Activated CD4-positive, alpha-beta memory T cell treated with anti-CD3 and anti-CD28 coated beads, Interleukin-2, amount 10 ng/mL, durations not matched to agents 7 days and 5 days (primary cell): Measurements from ENCODE around the gene RAB3D. TPM values are rescaled to one million over a fixed set of nuclear protein-coding genes. Genes with fewer than 3 reads are reported as not detected.

Source experiments
- CTCF ChIA-PET: fragments of 350-600 bp; sonication (Branson Sonifier 250); formaldehyde crosslinking; loops from one replicate; lab custom pipeline; 2021; ENCODE audit warnings: antibody characterized with exemption, inconsistent platforms; lab: Charles Lee
- POLR2A ChIA-PET: fragments of 350-600 bp; sonication (Branson Sonifier 250); formaldehyde crosslinking; loops from one replicate; lab custom pipeline; 2021; ENCODE audit warnings: antibody characterized with exemption; lab: Charles Lee
- DNase-seq: peaks from one replicate; pipeline ENCODE4 v3.0.0-alpha.2; 2020
- H3K27ac Mint-ChIP-seq: one replicate; pipeline ENCODE4 v1.8.0; 2021; ENCODE audit warnings: mild to moderate bottlenecking, mixed read lengths
- H3K27me3 Mint-ChIP-seq: one replicate; pipeline ENCODE4 v1.8.0; 2021; ENCODE audit warnings: mixed read lengths
- H3K36me3 Mint-ChIP-seq: one replicate; pipeline ENCODE4 v1.8.0; 2021; ENCODE audit warnings: low read depth, mixed read lengths
- H3K4me1 Mint-ChIP-seq: one replicate; pipeline ENCODE4 v1.8.0; 2021; ENCODE audit warnings: mixed read lengths
- H3K4me3 Mint-ChIP-seq: one replicate; pipeline ENCODE4 v1.8.0; 2021; ENCODE audit warnings: mild to moderate bottlenecking, mixed read lengths
- H3K9me3 Mint-ChIP-seq: one replicate; pipeline ENCODE4 v1.8.0; 2021; ENCODE audit warnings: mixed read lengths
- total RNA-seq, 2 experiments: library from RNA; stranded (reverse); gene quantifications; one replicate each; pipeline ENCODE4 v1.2.3, GENCODE V29; 2021

Gene RAB3D
- total RNA-seq, 2 experiments from 2014 or later: 8.3 to 8.4 TPM

DNA sequence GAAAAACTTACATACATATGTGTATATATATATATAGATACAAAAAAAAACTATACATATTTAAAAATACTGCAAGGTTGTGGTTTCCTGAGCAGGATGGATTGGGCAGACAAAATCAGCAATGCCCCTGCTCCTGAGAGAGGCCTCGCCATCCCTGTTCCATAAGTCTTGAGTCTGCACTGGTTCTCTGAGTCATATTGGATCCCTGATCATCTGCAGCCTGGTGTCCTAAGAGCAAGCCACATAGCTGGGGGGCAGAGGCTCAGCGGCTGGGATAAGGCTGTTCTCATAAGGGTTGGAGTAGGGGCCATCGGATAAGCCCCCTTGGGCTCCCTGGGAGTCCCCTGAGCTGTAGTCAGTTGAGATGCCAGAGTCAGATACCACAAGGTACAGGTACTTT is 38.3 kb upstream of the RAB3D start:
- no peak overlapping the region for H3K4me3 Mint-ChIP-seq
- peaks cover 50% of the 10 kb centered on the region for H3K4me1 Mint-ChIP-seq
- POLR2A ChIA-PET: interaction anchor here (0.9 kb wide), 1 partner anchor 62 kb away, joined by 3 read pairs; no protein-coding TSS in a partner anchor
- peaks cover 31% of the 10 kb centered on the region for H3K36me3 Mint-ChIP-seq
- peak overlapping the region; percentile 54 for H3K27ac Mint-ChIP-seq
- H3K9me3 Mint-ChIP-seq: no peaks in the 10 kb centered on the region
- CTCF ChIA-PET: interaction anchor here (0.9 to 2.6 kb wide), 8 partner anchors 9 to 151 kb away, joined by 3 to 13 read pairs (median 4); partner anchors contain the start of genes ECSIT, ODAD3, PRKCSH and RAB3D
- peaks cover 5% of the 10 kb centered on the region for H3K27me3 Mint-ChIP-seq
- no peak for DNase-seq

DNA sequence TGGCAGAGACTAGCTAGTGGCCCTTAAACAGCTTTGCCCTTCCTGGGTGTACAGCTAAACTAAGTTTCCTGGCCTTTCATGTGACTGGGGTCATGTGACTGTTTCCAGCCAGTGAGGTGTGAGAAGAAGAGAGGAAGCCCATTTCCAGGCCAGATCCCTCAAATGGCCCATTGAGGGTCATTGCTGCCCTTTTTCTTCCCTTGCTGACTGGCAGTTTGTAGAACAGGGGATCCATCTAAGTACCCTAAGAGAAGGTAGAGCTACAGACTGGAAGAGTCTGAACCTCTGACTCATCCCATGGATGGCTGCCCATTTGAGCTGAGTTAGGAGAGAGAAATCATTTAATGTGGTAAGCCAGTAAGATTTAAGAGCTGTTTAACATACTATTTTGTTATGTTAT is 37.8 kb upstream of the RAB3D start:
- H3K4me3 Mint-ChIP-seq: peak overlapping the region; percentile 40
- H3K27ac Mint-ChIP-seq: peak overlapping the region; percentile 90
- peaks cover 3% of the 10 kb centered on the region for H3K27me3 Mint-ChIP-seq
- POLR2A ChIA-PET: interaction anchor here (0.6 to 1.7 kb wide), 4 partner anchors 31 to 1305 kb away, joined by 3 to 5 read pairs (median 3); partner anchors contain the start of genes CCDC159 and TMEM205
- H3K36me3 Mint-ChIP-seq: peaks cover 31% of the 10 kb centered on the region
- peak; percentile 51 for DNase-seq
- H3K9me3 Mint-ChIP-seq: no peaks in the 10 kb centered on the region
- CTCF ChIA-PET: interaction anchor here (0.7 to 2.6 kb wide), 11 partner anchors 8 to 152 kb away, joined by 3 to 13 read pairs (median 4); partner anchors contain the start of genes ECSIT, ODAD3, PRKCSH and RAB3D
- peaks cover 48% of the 10 kb centered on the region for H3K4me1 Mint-ChIP-seq

DNA sequence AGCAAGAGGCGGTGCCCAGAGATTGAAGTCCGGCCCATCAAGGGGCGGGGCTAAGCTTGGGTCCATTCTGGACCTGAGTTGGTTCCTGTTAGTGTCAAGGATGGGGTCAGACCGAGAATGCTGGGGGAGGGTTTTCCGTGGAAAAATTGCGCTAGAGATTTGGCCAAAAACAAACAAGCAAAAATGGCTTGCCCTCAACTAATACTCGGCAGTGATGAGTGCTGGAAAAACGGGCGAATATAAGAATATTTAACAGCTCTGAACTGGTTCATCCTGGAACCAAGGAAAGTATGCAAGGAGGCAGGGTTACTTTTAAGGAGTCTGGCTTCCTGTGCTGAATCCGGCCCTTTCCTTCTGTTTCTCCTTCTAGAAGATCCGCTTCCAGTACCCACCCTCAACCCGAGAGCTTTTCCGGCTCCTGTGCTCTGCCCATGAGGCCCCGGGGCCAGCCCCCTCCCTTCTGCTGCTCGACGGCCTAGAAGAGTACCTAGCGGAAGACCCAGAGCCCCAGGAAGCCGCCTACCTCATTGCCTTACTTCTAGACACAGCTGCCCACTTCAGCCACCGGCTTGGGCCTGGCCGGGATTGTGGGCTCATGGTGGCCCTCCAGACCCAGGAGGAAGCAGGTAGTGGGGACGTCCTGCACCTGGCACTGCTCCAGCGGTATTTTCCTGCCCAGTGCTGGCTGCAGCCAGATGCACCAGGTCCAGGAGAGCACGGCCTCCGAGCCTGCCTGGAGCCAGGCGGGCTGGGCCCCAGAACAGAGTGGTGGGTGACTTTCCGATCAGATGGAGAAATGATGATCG is 35.9 kb upstream of the RAB3D start:
- H3K27me3 Mint-ChIP-seq: no peaks in the 10 kb centered on the region
- H3K27ac Mint-ChIP-seq: no peak overlapping the region
- no peak overlapping the region for H3K4me3 Mint-ChIP-seq
- H3K36me3 Mint-ChIP-seq: peaks cover 31% of the 10 kb centered on the region
- ChIA-PET CTCF (interaction anchor here (0.8 to 2.2 kb wide), 13 partner anchors 8 to 184 kb away, joined by 3 to 13 read pairs (median 4); partner anchors contain the start of genes CCDC159, ECSIT, ELOF1 and EPOR), POLR2A (interaction anchor here (0.6 to 3.0 kb wide), 25 partner anchors 9 to 1235 kb away, joined by 3 to 15 read pairs (median 4); partner anchors contain the start of genes CCDC159, ECSIT, ELOF1 and EPOR)
- peaks cover 36% of the 10 kb centered on the region for H3K4me1 Mint-ChIP-seq
- DNase-seq: peak; percentile 87
- H3K9me3 Mint-ChIP-seq: no peaks in the 10 kb centered on the region

DNA sequence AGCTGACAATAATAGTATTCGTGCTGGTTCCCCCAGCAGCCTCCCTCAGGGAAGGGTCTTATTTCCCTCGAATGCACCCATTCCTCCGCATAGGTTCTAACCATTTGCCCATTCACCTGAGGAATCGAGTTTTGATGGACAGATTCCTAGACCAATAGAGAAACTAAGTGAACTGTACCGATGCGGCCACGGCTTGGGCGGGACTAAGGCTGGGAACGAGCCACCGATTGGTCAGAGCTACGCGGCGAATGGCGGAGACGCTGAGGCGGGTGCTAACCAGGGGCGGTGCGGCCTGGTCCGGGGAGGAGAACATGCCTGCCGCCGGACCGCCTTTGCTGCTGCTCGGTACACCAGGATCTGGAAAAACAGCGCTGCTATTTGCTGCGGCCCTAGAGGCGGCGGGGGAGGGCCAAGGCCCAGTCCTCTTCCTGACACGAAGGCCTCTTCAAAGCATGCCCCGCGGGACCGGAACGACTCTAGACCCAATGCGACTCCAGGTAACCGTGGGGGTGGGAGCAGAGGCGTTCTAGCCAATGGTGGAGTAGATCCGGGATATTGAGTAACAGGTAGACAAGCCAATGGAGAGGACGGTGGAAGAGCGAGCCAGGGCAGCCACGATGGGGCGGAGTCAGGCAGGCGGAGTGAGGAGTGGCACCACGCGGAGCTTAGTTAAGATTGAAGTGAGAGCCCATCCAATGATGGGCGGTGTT is 35.1 kb upstream of the RAB3D start, which contains the start of gene SWSAP1:
TSS of gene SWSAP1 (plus strand) at position 234 of the 710 bp plus-strand sequence. CDS start at position 249, 15 bp downstream.
- ChIA-PET CTCF (interaction anchor here (0.5 to 2.2 kb wide), 16 partner anchors 9 to 730 kb away, joined by 3 to 13 read pairs (median 4); partner anchors contain the start of genes CCDC159, ECSIT, ELOF1 and EPOR), POLR2A (interaction anchor here (0.5 to 3.0 kb wide), 23 partner anchors 9 to 1236 kb away, joined by 3 to 15 read pairs (median 4); partner anchors contain the start of genes CCDC159, ECSIT, EPOR and LDLR)
- Mint-ChIP-seq H3K4me3 (no peak within 1 kb of the TSS), H3K36me3 (peaks cover 25% of the 10 kb centered on the region), H3K4me1 (peaks cover 30% of the 10 kb centered on the region), H3K9me3 (no peaks in the 10 kb centered on the region), H3K27ac (no peak within 1 kb of the TSS), H3K27me3 (no peaks in the 10 kb centered on the region)
- peak; percentile 97 for DNase-seq

DNA sequence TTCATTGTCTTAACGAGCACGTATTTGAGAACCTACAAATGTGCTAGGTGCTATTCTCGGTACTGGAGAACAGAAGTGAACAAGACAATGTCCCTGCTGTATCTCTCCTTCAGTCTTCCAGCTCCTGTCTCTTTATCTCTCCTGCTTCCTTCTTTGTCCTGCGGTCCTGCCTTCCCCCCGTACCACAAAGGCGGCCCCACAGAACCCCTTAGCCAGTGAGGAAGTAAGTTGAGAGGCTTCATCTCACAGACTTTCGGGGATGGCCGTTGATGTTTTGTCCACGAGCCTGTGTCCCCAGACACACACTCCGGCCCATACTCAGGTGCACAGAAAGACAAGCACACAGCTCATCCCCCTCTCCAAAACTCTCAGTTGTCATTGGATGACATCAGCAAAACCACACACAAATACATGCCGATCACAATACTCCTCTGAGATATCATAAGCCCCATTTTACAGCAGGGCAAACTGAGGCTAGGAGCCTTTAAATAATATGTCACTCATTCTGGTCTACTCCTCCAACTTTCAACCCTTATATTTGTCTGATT is 34.5 kb upstream of the RAB3D start:
- H3K27ac Mint-ChIP-seq: no peak overlapping the region
- H3K36me3 Mint-ChIP-seq: peaks cover 26% of the 10 kb centered on the region
- CTCF ChIA-PET: interaction anchor here (0.5 to 1.9 kb wide), 8 partner anchors 61 to 729 kb away, joined by 3 to 10 read pairs (median 4); partner anchors contain the start of genes ELOF1, ODAD3 and PRKCSH
- DNase-seq: no peak
- H3K4me3 Mint-ChIP-seq: no peak overlapping the region
- POLR2A ChIA-PET: interaction anchor here (0.5 to 3.0 kb wide), 12 partner anchors 10 to 410 kb away, joined by 3 to 15 read pairs (median 5); partner anchors contain the start of genes CCDC159, EPOR, LDLR and PRKCSH
- H3K9me3 Mint-ChIP-seq: no peaks in the 10 kb centered on the region
- H3K4me1 Mint-ChIP-seq: peaks cover 28% of the 10 kb centered on the region
- H3K27me3 Mint-ChIP-seq: no peaks in the 10 kb centered on the region

DNA sequence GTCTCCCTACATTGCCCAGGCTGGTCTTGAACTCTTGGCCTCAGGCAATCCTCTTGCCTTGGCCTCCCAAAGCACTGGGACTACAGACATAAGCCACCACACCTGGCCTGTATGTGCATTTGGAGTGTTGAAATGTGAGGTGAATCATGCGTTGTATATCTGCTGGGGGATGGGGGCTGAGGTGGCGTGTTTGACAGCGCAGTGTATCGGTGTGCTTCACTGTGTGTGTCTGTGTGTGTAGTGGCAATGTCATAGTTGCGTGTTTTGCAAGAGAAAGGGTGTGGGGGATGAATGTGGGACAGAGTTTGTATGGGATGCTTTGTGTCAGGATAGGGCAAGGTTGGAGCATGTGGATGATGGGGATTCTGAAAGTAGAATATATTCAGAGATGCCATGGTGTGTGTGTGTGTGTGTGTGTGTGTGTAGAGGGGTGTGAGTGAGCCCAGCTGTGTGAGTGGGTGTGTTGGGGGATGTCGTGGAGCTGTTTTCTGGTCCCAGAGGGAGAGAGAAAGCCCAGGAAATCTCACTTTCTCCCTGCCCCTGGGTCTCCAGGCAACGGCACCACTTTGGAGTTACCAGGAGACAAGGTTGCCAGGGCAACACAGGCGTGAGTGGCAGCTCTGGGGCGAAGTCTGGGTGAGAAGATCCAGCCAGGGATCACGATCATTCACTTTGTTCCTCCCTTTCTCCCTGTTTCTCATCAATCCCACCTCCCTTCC is 33.9 kb upstream of the RAB3D start:
- Mint-ChIP-seq H3K27me3 (no peaks in the 10 kb centered on the region), H3K4me3 (no peak overlapping the region), H3K4me1 (peaks cover 23% of the 10 kb centered on the region), H3K36me3 (peaks cover 22% of the 10 kb centered on the region), H3K9me3 (no peaks in the 10 kb centered on the region), H3K27ac (no peak overlapping the region)
- CTCF ChIA-PET: interaction anchor here (1.4 kb wide), 1 partner anchor 109 kb away, joined by 3 read pairs; no protein-coding TSS in a partner anchor
- POLR2A ChIA-PET: interaction anchor here (1.4 to 3.0 kb wide), 3 partner anchors 26 to 284 kb away, joined by 5 to 15 read pairs (median 12); partner anchors contain the start of genes CCDC159, LDLR and TMEM205
- DNase-seq: no peak

DNA sequence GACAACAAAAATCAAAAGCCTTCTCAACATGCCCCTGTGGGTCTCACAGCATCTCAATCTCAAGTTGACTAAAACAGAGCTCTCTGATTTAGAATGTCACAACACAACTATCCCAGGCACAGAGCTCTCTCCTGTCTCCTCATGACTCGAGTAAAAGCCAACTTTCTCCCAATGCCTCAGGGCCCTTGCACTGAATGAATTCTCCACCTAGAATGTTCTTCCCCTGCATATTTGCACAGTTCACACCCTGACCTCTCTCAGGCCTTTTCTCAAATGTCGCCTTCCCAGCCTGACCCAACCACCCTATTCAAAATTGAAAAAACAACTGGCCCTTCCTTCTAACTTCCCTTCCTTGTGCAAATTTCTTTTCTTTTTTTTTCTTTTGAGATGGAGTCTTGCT is 31.3 kb upstream of the RAB3D start:
- H3K9me3 Mint-ChIP-seq: no peaks in the 10 kb centered on the region
- ChIA-PET POLR2A (interaction anchor here (3.6 kb wide), 1 partner anchor 10 kb away, joined by 16 read pairs; no protein-coding TSS in a partner anchor), CTCF (interaction anchor here (3.3 kb wide), 1 partner anchor 11 kb away, joined by 30 read pairs; no protein-coding TSS in a partner anchor)
- H3K27me3 Mint-ChIP-seq: no peaks in the 10 kb centered on the region
- H3K4me3 Mint-ChIP-seq: no peak overlapping the region
- no peak overlapping the region for H3K27ac Mint-ChIP-seq
- DNase-seq: no peak
- peaks cover 3% of the 10 kb centered on the region for H3K4me1 Mint-ChIP-seq
- peaks cover 6% of the 10 kb centered on the region for H3K36me3 Mint-ChIP-seq

DNA sequence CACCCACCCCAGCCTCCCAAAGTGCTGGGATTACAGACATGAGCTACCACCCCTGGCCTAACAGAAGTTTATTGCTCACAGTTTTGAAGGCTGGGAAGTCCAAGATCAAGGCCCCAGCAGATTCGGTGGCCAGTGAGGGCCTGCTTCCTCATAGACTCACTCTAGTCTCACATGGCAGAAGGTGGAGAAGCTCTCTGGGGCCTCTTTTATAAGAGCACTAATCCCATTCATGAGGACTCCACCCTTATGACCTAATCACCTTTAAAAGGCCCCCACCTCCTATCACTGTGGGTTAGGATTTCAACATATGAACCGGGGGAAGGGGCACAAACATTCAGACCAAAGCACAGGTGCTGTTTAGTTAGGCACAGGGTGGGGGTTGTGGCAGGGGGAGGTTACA is 28.1 kb upstream of the RAB3D start:
- Mint-ChIP-seq H3K4me1 (no peaks in the 10 kb centered on the region), H3K36me3 (peaks cover 3% of the 10 kb centered on the region), H3K9me3 (no peaks in the 10 kb centered on the region), H3K27me3 (no peaks in the 10 kb centered on the region), H3K4me3 (no peak overlapping the region), H3K27ac (no peak overlapping the region)
- CTCF ChIA-PET: no interaction called here
- DNase-seq: no peak
- POLR2A ChIA-PET: interaction anchor here (3.6 kb wide), 1 partner anchor 14 kb away, joined by 16 read pairs; no protein-coding TSS in a partner anchor

DNA sequence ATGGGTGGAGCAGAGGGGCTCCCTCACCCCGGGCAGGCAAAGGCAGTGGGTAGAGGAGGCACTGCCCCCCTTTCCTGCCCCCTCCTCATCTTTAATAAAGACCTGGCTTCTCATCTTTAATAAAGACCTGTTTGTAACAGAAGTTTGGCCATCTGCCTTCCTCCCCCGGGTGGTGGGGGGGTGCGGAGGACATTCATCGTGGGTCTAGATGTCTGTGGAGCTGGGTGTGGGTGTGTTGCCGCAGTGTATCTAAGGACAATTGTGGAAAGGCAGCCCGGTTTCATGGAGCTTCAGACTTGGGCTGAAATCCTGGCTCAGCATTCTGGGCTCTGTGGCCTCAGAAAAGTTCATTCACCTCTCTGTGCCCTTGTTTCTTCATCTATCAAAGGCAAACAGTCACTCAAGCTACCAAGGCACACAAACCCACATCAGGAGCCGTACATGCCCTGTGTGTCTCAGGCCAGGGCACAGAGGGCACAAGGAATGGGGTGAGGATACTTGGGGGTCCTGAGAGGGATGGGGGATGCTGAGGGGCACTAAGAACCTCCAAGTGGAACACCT is 26.2 kb upstream of the RAB3D start:
- H3K27me3 Mint-ChIP-seq: no peaks in the 10 kb centered on the region
- ChIA-PET POLR2A (no interaction called here), CTCF (no interaction called here)
- no peak overlapping the region for H3K27ac Mint-ChIP-seq
- DNase-seq: no peak
- no peaks in the 10 kb centered on the region for H3K4me1 Mint-ChIP-seq
- no peaks in the 10 kb centered on the region for H3K9me3 Mint-ChIP-seq
- no peak overlapping the region for H3K4me3 Mint-ChIP-seq
- peaks cover 3% of the 10 kb centered on the region for H3K36me3 Mint-ChIP-seq

DNA sequence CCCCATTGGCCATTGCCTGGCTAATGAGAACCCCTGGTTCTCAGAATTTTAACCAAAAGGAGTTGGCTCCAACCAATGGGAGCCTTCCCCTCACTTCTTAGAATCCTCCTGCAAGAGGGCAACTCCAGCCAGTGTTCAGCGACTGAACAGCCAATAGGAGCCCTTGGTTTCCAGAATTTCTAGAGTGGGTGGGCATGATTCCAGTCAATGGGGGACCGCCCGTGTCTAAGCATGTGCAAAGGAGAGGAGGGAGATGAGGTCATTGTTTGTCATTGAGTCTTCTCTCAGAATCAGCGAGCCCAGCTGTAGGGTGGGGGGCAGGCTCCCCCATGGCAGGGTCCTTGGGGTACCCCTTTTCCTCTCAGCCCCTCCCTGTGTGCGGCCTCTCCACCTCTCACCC is 25.5 kb upstream of the RAB3D start:
- H3K4me3 Mint-ChIP-seq: no peak overlapping the region
- H3K27ac Mint-ChIP-seq: no peak overlapping the region
- no peaks in the 10 kb centered on the region for H3K4me1 Mint-ChIP-seq
- H3K27me3 Mint-ChIP-seq: no peaks in the 10 kb centered on the region
- no peak for DNase-seq
- H3K9me3 Mint-ChIP-seq: no peaks in the 10 kb centered on the region
- CTCF ChIA-PET: no interaction called here
- POLR2A ChIA-PET: no interaction called here
- peaks cover 3% of the 10 kb centered on the region for H3K36me3 Mint-ChIP-seq

DNA sequence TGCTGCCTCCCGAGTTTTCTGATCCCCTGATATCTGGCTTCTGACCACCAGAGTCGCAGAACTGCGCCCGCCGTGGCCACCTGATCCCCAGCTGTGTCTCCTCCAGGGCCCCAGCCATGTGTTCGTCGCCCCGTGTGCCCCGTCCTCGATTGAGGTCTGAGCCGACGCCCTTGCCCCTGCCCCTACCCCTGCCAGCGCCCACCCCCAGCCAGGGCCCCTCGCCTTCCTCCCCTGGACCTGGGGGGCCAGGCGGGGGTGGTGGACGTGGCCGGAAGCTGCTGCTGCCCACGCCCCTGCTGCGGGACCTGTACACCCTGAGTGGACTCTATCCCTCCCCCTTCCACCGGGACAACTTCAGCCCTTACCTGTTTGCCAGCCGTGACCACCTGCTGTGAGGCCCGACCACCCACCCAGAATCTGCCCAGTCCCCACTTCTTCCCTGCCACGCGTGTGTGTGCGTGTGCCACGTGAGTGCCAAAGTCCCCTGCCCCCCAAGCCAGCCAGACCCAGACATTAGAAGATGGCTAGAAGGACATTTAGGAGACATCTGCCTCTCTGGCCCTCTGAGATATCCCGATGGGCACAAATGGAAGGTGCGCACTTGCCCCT is 24.9 kb upstream of the RAB3D start:
- POLR2A ChIA-PET: no interaction called here
- no peak overlapping the region for H3K27ac Mint-ChIP-seq

More for the DNA sequence above, 24.9 kb upstream of the RAB3D start:
- CTCF ChIA-PET: no interaction called here
- no peak for DNase-seq
- no peak overlapping the region for H3K4me3 Mint-ChIP-seq
- peaks cover 3% of the 10 kb centered on the region for H3K36me3 Mint-ChIP-seq
- H3K27me3 Mint-ChIP-seq: no peaks in the 10 kb centered on the region
- H3K9me3 Mint-ChIP-seq: no peaks in the 10 kb centered on the region
- H3K4me1 Mint-ChIP-seq: no peaks in the 10 kb centered on the region
